Endometrial microvascular endothelial cells (primary cell): ENCODE measurements around the gene MYO9B. TPM values are rescaled to one million over a fixed set of nuclear protein-coding genes. Genes with fewer than 3 reads are reported as not detected.

Source experiments
- in situ Hi-C: cut with HindIII; loops from 2 replicates; pipeline ENCODE4 v1.10.0; 2017; ENCODE audit warnings: low sequenced_read_pairs, low pct_unique_long_range_greater_than_20kb; ENCODE audit errors: inconsistent ontology term
- total RNA-seq: library from RNA; depleted of rRNA; stranded (reverse); fragments of >200 nt; gene quantifications from one replicate; pipeline ENCODE4 v1.2.3, GENCODE V29; 2015; ENCODE audit errors: inconsistent ontology term

Gene MYO9B
- total RNA-seq, 1 donor from 2014 or later, result 60.7 TPM

DNA sequence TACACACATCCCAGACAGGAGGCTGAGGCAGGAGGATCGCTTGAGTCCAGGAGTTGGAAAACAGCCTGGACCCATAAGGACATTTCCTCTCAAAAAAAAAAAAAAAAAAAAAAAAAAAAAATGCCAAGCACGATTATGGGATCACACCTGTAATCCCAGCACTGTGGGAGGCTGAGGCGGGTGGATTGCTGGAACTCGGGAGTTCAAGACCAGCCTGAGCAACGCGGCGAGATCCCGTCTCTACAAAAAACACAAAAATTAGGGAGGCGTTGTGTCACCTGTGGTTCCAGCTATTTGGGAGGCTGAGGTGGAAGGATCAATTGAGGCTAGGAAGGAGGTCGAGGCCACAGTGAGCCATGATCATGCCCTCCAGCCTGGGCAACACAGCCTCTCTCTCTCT, 149.5 kb downstream of the MYO9B start:
- in situ Hi-C loops, result no loop called here

DNA sequence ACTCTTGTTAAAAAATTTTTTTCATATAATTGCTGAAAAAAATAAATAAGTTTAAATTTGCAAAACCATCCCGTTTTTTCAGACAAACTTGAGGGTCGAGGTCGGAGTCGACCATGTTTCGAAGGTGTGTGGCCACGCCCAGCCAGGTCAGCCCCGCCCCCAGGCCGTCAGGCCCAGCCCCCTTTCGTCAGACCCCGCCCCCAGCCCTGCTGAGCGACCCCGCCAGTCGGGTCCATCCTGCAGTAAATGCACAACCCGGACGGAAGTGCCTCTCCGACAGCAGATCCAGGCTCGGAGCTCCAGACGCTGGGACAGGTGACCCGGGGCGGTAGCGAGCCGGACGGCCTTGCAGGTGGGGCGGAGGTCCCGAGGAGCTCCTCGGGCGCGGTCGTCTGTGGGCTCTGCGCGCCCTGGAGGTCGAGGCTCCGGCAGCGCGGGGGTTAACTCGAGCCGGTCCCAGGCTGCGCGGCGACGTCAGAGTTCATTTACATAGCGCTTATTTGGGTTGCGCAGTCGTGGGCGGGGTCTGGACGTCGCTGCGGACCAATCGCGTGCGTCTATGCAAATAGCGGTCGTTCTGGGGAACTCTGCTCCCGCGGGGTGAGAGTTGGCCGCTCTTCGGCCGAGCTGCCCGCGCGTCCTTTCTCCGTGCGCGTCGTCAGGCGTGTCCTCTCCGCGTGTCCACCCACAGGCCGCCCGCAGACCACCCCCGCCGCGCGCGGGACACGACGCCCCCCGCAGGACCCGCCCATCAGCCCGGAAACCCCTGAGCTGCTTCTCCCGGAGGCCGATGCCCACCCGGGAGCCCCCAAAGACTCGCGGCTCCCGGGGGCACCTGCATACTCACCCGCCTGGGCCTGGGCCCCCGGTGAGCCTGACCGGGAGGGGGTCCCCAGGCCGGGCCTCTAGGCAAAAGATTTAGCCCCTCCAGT, 150.7 kb downstream of the MYO9B start, which contains the start of gene OCEL1:
OCEL1 (plus strand) TSS at position 225 of the 932 bp plus-strand sequence; CDS start at position 247, 22 bp downstream.
- in situ Hi-C loops, result no loop called here

DNA sequence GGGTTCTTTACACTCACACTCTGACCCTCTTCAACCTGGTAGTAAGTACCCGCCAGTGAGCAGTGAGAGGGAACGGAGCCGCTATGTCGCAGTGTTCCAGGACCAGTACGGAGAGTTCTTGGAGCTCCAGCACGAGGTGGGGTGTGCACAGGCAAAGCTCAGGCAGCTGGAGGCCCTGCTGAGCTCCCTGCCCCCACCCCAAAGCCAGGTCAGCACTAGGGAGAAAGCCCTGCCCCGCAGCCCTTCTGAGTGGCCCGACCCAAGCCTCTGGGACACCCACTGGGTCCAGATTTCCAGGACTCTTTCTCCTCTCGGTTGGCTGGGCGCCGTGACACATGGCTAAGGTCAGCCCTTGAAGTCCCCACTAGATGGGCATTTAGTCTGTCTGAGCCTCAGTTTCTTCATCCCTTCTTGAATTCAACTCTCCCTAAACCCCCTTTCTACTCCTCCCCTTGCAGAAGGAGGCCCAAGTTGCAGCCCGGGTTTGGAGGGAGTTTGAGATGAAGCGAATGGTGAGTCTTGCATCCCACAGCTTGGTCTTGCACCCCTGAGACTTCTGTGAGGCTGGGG, 152.3 kb downstream of the MYO9B start:
- in situ Hi-C loops, result no loop called here

DNA sequence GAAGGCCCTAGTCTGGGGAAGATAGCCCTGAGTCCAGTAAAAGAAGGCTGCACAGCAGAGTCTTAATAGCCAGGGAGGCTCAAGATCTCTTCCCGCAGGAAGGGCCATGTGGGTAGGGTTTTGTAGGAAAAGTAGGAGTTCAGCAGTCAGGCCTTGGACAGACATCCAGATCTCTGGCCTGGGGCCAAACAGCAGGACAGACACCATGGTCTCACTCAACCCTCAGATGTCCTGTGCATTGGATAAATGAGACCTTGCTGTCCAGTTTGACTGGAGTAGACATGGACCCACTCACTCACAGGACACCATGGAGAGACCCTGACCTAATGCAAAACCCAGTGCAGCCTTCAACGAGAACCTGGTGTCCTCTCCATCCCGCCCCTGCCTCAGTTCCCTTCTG, 154.3 kb downstream of the MYO9B start:
- in situ Hi-C loops, result no loop called here

DNA sequence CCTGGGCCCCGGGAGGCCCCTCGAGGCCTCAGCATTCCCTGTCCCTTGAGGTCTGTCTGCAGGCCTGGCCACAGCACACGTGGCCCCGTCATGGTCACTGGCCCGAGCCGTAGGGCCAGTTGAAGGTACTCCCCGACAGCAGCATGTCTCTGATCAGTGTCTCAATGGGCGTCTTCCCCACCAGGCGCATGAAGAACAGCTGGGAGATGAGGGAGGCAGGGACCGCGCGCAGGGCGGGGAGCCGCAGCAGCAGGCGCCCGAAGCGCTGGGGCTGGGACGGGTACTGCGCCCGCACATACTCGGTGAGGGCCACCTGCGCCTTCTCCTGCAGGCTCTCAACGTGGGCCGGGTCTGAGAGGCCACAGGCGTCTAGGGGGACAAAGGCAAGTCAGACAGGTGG, 156.7 kb downstream of the MYO9B start:
- in situ Hi-C loops, result no loop called here

DNA sequence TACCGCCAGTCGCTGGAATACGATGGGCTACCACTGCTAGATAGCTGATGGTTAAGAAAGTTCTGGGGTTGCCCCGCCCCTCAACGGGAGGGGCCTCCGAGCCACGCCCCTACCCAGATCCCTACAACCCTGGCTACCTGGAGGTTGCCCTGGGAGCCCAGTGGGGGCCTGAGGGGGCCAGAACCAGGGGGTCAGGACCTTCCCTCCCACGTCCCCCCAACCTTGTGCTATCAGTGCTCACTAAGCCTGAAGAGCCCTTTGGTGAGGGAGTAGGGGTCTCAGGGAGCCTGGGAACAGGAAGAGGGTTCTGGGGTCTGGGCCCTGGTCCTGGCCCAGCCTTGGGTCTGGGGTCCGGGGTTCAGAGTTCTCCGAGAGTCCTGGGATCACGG, 159.3 kb downstream of the MYO9B start:
- in situ Hi-C loops, result no loop called here

DNA sequence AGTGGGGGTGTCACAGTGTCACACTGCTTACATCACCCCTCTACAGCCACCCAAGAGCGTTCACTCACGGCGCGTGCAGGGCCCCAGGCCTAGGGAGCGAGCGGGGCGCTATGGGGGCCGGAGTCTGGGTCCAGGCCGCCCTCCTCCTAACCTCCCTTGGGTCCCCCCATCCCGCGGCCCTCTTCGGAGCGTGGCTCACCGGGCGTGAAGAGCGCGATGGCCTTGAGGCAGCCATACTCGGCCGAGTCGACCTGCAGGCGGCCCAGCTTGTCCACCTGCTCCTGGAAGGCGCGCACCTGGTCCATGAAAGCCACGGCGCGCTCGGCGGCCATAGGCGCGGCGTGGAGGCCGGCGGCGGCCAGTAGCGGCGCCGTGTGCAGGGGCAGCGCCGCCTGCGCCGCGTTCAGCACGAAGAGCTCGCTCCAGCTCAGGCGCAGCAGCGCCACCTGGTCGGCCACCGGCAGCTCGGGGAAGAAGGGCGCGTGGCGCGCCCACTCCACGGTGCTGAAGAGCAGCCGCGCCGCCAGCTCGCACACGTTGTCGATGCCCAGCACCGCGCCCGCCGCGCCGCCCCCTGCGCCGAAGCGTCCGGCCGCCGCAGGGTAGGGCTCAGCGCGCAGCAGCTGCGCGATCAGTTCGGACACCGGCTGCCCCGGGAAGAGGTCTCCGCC, 159.9 kb downstream of the MYO9B start:
- in situ Hi-C loops, result no loop called here

DNA sequence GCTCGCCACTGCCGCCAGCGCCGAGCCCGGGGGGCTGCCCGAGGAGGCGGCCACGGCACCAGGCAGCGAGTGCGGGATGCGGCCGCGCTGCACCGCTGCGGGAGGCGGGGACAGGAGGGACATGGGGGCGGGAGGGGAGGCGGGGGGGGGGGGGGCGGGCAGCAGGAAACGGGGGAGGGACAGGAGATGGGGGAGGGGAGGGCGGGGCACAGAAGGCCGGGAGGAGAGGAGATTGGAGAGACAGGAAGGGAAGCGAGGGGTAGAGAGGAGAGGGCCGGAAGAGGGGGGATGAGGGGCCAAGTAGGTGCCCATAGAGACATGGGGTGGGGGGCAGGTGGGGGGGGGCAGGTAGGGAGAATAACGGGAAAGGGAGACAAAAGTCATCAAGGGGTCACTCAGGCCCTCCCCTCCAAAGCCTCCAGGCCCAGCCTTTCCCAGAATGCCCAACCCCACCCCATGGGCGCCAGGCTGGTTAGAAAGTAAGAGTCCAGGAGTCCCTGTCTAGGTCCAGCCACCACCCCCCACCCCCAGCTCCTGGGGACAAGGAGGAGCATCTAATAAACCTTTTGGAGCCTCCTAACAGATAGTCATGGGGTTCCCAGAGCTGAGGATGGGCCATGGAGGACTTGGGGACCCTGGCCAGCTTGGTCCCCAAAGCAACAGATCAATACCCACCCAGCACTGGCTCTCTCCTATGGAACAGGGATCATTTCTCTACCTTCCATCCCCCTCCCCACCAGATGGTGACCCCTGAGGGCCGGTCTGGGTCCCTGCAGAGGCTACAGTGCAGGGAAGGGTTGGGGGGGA, 160.6 kb downstream of the MYO9B start:
- in situ Hi-C loops, result no loop called here

DNA sequence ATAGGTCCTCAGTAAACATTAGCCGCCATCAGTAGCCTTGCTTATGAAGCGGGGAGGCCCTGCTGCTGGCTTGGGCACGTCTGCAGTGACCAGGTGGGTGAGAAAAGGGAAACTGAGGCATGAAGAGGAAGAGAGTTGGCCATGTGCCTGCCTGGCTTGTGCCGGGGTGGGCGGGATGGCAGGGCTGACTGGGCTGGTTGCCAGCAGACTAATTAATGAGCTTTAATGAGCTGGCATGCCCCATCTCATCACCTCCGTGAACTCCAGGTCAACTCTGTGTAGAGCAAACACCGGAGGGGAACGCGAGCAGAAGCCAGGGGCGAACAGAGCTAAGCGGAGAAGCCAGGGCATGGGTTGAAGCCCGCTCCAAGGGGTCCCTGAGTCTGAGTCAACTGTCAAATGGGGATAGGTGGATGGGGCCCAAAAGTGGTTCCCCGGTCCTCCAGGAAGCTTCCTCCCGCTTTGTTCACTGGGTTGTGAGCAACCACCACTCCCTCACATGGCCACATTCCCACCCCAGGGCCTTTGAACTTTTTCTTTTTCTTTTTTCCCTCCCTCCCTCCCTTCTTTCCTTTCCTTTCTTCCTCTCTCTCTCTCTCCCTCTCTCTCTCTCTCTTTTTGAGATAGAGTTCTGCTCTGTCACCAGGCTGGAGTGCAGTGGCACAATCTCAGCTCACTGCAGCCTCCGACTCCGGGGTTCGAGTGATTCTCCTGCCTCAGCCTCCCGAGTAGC, 161.4 kb downstream of the MYO9B start:
- in situ Hi-C loops, result no loop called here

DNA sequence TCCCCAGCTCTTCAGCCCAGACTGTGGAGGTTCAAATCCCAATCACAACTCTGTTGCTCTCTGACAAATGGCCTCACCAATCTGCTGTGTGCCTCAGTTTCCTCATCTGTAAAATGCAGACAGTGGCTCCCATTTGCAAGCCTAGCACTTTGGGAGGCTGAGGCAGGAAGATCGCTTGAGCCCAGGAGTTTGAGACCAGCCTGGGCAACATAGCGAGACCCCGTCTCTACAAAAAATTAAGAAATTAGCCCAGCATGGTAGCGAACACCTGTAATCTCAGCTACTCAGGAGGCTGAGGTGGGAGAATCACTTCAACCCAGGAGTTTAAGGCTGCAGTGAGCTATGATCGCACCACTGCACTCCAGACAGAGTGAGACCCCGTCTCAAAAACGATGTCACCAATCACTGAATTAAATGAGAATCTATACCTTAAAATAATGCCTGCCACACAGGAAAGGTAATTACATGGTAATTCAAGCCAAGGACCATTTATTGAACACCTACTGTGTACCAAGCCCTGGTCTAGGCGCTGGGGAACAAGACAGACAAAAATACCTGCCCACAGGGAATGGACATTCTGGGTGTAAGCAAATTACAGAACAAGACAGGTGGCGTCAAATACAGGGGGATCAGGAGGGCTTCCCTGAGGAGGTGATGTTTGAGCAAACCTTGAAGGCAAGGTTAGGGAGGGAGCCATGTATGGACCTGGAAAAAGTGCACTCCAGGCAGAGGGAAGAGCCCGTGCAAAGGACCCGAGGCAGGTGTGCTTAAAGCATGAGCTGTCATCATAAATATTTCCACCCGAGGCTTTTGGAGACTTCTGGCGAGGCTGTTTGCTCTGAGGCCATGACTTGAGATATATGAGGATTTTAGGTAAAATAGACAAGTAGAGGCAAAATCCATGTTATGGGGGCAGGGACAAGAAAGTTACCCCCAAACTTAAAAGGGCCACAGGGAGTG, 162.4 kb downstream of the MYO9B start:
- in situ Hi-C loops, result no loop called here

DNA sequence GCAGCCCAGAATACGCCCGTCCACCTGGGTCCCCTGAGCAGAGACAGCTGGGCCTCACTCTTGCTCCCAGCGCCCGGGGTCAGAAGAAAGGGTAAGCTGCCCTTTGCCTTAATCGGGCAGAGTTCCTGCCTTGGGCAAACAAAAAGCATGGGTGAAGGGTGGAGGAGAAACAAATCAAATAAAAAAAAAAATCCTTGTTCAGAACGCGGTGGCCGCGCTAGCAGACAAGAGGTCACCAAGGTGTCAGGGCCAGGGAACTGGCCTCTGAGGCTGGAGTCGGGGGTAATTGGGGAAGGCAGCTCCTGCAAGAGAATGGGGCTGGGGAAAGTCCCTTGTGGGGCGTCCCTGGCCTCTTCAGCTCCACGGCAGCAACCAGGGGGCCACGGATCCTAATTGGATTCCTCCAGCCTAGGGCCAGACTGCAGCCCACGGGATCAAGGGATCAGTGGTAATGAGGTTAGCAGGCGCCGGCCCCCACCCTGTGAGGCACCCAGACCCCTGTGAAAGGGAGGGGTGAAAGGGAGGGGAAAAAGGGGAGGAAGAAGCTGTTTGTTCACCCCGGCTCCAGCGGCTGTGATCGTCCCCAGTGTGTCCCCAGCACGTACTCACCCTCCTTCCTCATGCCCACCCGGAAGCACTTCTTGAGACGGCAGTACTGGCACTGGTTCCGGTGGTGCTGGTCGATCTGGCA, 164.6 kb downstream of the MYO9B start:
- in situ Hi-C loops, result no loop called here

DNA sequence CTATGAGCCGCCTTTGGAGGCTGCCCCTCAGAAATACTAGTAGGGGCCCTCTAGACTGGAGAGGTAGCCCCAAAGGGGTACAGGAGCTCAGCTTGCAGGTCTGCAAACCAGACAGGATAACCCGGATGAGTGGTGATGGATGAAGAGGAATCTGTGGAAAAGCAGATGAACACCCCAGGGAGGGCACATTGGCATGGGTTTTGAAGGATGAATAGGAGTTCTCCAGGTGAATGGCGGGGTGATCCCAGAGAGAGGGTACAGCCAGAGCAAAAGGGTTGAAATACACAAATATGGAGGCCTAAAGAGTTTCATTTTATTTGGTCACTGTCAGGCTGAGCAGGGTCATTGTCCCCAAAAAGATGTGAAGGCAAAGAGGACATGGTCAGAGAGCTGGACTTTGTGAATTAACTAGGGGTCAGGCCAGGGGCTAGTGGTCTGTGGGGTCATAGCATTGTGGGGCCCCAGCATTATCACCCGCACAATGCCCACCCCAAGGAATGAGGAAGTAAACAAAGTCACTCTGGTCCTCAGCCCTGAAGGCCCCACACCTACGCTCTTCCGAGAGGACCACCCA, 165.3 kb downstream of the MYO9B start:
- in situ Hi-C loops, result no loop called here

DNA sequence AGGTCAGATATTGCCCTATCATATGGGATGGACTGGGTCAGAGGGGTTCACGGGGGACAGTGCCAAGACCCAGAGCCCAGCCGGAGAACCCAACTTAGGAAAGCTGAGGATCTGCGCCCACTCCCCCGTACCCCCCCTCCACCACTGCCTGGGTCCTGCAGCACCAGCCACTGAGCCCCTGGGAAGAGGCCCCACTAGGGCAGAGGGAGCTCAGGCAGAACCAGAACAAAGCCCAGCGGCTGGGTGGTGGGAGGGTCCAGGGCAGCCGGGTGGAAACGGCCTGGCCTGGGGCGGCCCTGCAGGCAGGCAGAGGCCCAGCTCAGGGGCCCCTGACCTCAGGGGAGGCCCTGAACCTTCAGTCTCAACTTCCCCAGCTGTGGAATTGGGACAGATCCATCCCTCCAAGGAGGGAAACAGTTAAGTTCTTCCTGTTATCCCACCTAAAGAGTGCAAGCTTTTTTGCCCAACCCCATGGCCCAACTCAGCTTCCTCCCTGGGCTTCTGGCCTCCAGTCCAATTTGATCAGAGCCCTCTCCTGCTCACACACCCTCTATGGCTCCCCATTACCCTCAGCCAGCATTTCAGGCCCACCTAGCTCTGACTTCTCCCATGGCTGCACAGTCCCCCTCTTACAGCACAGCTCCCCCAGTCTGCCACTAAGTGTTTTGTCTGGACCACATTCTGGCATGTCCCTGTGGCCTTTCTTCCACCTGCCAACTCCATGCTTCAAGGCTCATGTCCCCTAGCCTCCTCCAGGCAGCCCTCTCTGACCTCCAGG, 167.0 kb downstream of the MYO9B start:
- in situ Hi-C loops, result no loop called here

DNA sequence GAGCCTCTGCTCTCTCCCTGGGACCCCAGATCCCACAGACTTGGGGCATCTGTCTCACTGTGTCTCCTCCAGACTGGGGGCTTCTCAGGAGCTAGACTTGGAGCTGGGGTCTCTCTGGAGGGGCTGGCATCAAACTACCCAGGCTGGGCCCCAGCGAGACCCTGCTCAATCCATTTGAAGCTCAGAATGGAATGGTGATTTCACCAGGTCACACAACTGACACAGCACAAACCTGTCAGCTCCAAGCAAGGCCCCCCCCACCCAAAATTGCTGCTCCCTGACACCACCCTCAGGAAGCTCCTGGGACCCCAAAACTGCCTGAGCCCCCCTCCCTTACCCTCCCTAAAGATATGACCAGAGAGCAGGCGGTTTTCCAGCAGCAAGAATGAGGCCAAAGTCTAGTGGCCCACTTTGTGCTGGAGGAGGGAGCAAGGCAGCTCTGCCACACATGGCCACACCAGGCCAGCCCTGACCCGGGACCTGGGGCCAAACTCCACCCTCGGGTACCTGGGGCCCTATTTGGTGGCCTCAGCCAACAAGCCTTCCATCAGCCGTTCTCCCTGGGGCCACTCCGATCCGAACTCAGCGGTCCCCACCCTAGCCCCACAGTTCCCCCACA, 167.7 kb downstream of the MYO9B start:
- in situ Hi-C loops, result no loop called here

DNA sequence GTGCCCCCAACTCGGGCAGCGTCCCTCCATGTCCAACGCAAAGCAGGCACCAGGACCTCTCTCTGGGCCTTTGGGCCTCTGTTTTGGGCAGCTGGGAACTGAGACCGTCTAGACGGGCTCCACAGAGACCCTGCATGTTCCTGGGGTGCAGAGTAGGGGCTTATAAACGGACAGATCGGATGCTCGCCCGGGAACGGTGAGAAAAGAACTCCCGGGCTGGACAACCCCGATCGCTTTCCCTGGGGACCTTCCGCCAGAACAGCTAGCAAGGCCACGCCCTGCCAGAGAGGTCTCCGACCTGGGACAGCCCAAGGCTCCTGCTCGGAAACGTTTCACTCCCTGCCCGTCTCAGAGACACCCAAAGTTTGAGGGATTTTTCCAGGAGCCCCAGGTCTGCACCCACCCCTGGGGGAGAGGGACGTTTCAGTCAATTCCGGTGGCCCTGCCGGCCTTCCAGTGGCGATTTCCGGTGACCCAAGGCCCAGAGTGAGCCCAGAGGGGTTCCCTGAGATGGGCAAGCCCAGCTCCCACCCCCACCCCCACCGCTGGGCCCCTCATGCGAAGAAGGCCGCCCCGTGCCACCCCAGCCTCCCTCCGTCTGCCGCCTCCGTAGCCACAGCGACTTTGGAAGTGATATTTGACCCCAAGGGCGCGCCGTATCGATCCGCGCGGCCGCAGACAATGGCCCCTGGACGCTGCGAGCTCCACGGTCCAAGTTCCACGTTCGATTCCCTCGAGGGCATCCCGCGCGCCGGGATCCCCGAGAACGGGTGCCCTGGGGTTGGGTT, 168.4 kb downstream of the MYO9B start:
- in situ Hi-C loops, result no loop called here
